GM12892 (cell line): ENCODE measurements around the gene KRR1.

Experiments used
- POLR2A ChIP-seq: IDR thresholded peaks from 2 replicates; pipeline ENCODE4 v1.6.1; 2011; ENCODE audit warnings: low read depth, low read length, control low read depth
- POLR2AphosphoS5 ChIP-seq: IDR thresholded peaks from 2 replicates; pipeline ENCODE4 v1.6.1; 2011; ENCODE audit warnings: low read depth, low read length, control low read depth
- TAF1 ChIP-seq: IDR thresholded peaks from 2 replicates; pipeline ENCODE4 v1.6.1; 2011; ENCODE audit warnings: low read depth, mild to moderate bottlenecking, control low read depth, low read length, borderline replicate concordance

- TF ChIP-seq TAF1 (peak; percentile 91), POLR2AphosphoS5 (peak; percentile 97), POLR2A (peak; percentile 98)
Observed at GRCh38 chr12:75480469-75480949, 30.9 kb downstream of the KRR1 start, which contains the start of gene GLIPR1.
